ENCODE results near the gene ACSL6. TPM values are rescaled to one million over a fixed set of nuclear protein-coding genes. Genes with fewer than 3 reads are reported as not detected.

Gene ACSL6
- total and polyA plus RNA-seq, 2 experiments from 2014 or later, result 0.18 to 0.48 TPM

DNA sequence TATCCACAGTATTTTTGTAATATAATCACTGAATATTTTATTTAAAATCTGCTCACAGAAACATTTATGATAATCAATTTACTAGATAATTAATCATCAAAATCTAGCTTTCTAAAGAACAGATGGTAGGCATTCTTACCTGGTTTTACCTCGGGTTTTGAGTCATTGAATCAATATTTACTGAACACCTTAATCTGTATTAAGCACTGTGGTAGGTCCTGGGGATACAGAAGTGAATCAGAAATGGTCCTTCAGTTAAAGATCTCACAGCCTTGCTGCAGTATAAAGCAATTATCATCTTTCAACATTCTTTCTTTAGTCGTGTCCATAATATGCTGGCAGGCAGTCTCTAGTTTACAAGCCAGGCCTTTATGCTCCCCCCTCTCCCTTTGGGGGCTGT lies 64.0 kb downstream of the ACSL6 start:
- Histone ChIP-seq H3K27ac (no peak overlapping the region), H3K9me3 (ENCODE audit: low read depth) (no peaks in the 10 kb centered on the region), H3K4me3 (no peak overlapping the region), H3K36me3 (no peaks in the 10 kb centered on the region), H3K4me1 (ENCODE audit: low read depth) (no peaks in the 10 kb centered on the region), H3K27me3 (no peaks in the 10 kb centered on the region)
- TF ChIP-seq, protein P1, sequence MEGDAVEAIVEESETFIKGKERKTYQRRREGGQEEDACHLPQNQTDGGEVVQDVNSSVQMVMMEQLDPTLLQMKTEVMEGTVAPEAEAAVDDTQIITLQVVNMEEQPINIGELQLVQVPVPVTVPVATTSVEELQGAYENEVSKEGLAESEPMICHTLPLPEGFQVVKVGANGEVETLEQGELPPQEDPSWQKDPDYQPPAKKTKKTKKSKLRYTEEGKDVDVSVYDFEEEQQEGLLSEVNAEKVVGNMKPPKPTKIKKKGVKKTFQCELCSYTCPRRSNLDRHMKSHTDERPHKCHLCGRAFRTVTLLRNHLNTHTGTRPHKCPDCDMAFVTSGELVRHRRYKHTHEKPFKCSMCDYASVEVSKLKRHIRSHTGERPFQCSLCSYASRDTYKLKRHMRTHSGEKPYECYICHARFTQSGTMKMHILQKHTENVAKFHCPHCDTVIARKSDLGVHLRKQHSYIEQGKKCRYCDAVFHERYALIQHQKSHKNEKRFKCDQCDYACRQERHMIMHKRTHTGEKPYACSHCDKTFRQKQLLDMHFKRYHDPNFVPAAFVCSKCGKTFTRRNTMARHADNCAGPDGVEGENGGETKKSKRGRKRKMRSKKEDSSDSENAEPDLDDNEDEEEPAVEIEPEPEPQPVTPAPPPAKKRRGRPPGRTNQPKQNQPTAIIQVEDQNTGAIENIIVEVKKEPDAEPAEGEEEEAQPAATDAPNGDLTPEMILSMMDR (IDR thresholded peaks at IDR 0.05; ENCODE audit: low read depth, low read length), result no peak
- DNase-seq (ENCODE audit: low read depth in 1 of 2, low spot score in 1 of 2), result no peak

DNA sequence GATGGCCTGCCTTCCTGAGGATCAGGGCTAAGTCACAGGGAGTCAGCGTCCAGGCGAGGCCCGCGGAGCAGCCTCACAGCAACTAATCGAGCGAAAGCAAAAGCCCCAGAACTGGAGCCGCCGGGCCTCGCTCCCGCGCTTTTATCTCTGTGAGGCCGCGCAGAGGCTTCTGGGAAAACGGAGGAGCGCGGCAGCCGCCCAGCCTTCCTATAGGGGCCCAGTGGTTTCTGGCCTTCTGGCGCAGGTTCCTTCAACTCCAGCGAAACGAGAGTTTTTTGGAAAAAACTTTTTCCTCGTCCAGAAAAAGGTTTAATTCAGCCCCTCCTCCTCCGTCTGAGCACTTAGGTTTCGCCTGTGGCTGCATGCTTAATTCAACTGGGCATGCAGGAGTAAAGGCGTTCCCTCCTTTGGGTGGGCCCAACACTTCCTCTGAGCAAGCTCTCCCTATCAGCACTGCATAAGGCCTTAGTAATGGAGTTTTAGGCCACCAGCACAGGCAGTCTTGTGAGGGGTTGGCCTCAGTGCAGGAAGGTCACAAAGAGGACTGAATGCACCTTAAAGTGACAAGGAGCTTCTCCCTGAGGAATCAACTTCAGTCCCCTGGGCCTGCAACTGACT lies 65.8 kb downstream of the ACSL6 start, which contains the start of gene MEIKIN:
Gene MEIKIN (minus strand): TSS at position 113 of the 618 bp plus-strand sequence. CDS start 158 bp downstream, outside the sequence.
- H3K27me3 ChIP-seq, result no peaks in the 10 kb centered on the region
- H3K4me3 ChIP-seq, result no peak within 1 kb of the TSS
- DNase-seq (ENCODE audit: low read depth in 1 of 2, low spot score in 1 of 2), result peak in 1 of 2 donors; percentile 23
- no peaks in the 10 kb centered on the region for H3K36me3 ChIP-seq
- H3K27ac ChIP-seq, result no peak within 1 kb of the TSS
- no peaks in the 10 kb centered on the region for H3K4me1 ChIP-seq (ENCODE audit: low read depth)
- H3K9me3 ChIP-seq (ENCODE audit: low read depth), result no peaks in the 10 kb centered on the region
- TF ChIP-seq, protein P1 (IDR thresholded peaks at IDR 0.05; ENCODE audit: low read depth, low read length), result no peak

DNA sequence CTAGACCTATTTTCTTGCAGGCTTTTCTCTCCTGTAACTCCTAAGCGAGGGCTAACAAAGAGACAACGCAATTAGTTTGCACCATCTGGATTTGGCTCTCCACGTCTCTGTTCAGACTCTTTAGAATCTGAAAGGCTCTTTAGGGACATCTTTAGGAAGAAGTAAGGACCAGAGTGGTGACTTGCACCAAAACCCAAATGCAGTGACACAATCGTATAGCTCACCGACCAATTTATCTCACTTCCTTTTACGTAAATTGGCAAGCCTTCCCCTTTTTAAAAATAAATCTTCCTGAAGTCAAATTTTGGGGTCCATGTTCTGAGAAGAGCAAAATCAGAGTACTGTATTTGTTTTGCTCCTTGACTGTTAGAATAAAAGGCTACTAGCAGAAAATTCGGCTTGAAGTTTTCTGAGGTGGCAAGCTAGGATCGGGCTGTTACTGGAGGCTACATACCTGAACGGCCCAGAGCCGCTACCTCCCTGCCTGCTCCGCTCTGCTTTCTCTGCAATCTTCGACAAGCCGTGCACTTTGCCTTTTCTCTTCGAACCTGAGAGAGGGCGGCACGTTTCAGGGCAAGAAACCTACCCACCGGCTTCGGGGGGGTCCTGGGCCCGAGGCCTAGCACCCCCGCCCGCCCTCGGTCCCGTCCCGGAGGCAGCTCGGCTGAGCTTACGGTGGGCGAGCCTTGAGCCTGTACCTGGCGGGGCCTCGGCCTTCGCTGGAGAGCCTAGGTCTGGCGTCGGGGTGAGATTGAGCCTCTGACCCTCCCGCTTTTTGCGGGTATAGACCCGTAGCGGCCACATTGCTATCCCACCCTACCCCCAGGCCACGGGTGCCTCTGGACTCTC lies 66.5 kb downstream of the ACSL6 start:
- TF ChIP-seq, protein P1 (IDR thresholded peaks at IDR 0.05; ENCODE audit: low read depth, low read length), result no peak
- Histone ChIP-seq H3K27ac (no peak overlapping the region), H3K4me3 (no peak overlapping the region), H3K9me3 (ENCODE audit: low read depth) (no peaks in the 10 kb centered on the region), H3K27me3 (no peaks in the 10 kb centered on the region), H3K4me1 (ENCODE audit: low read depth) (no peaks in the 10 kb centered on the region), H3K36me3 (no peaks in the 10 kb centered on the region)
- DNase-seq (ENCODE audit: low read depth in 1 of 2, low spot score in 1 of 2), result no peak

DNA sequence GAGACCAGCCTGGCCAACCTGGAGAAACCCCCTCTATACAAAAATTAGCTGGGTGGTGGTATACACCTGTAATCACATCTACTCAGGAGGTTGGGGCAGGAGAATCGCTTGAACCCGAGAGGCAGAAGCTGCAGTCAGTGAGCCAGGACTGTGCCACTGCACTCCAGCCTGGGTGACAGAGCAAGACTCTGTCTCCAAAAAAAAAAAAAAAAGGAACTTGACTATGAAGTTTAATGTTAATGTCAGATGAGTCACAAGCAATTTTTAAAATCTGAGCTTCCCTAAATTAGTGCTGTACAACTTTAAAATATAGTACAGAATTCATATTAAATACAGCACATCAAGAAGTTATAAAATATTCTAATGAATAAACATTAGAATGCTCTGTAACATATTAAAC lies 67.5 kb downstream of the ACSL6 start:
- TF ChIP-seq, protein P1 (IDR thresholded peaks at IDR 0.05; ENCODE audit: low read depth, low read length), result no peak
- Histone ChIP-seq H3K27ac (no peak overlapping the region), H3K36me3 (no peaks in the 10 kb centered on the region), H3K4me3 (no peak overlapping the region), H3K4me1 (ENCODE audit: low read depth) (no peaks in the 10 kb centered on the region), H3K9me3 (ENCODE audit: low read depth) (no peaks in the 10 kb centered on the region), H3K27me3 (no peaks in the 10 kb centered on the region)
- DNase-seq (ENCODE audit: low read depth in 1 of 2, low spot score in 1 of 2), result no peak

DNA sequence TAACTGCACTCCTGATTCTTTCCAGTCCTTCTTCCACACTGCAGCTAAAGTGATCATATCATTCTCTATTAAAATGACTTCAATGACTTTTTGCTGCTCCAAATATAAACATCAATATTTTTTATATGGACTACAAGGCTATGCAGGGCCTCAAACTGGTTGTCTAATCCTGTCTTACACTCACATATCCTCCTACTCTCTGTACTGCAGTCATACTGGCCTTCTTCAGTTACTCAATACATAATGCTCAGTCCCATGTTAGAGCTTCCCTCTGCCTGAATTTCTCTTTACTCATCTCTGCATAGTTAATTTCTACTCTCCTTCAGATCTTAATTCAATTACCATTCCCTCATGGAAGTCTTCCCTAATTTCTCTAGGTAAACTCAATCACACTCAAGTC lies 69.4 kb downstream of the ACSL6 start:
- Histone ChIP-seq H3K36me3 (no peaks in the 10 kb centered on the region), H3K9me3 (ENCODE audit: low read depth) (no peaks in the 10 kb centered on the region), H3K27ac (no peak overlapping the region), H3K4me1 (ENCODE audit: low read depth) (no peaks in the 10 kb centered on the region), H3K4me3 (no peak overlapping the region), H3K27me3 (no peaks in the 10 kb centered on the region)
- DNase-seq (ENCODE audit: low read depth in 1 of 2, low spot score in 1 of 2), result no peak
- TF ChIP-seq, protein P1 (IDR thresholded peaks at IDR 0.05; ENCODE audit: low read depth, low read length), result no peak

Measured in cardiac muscle cell (in vitro differentiated cells and primary cell).